ENCODE measurements around the gene TNC.

The TNC gene

DNA sequence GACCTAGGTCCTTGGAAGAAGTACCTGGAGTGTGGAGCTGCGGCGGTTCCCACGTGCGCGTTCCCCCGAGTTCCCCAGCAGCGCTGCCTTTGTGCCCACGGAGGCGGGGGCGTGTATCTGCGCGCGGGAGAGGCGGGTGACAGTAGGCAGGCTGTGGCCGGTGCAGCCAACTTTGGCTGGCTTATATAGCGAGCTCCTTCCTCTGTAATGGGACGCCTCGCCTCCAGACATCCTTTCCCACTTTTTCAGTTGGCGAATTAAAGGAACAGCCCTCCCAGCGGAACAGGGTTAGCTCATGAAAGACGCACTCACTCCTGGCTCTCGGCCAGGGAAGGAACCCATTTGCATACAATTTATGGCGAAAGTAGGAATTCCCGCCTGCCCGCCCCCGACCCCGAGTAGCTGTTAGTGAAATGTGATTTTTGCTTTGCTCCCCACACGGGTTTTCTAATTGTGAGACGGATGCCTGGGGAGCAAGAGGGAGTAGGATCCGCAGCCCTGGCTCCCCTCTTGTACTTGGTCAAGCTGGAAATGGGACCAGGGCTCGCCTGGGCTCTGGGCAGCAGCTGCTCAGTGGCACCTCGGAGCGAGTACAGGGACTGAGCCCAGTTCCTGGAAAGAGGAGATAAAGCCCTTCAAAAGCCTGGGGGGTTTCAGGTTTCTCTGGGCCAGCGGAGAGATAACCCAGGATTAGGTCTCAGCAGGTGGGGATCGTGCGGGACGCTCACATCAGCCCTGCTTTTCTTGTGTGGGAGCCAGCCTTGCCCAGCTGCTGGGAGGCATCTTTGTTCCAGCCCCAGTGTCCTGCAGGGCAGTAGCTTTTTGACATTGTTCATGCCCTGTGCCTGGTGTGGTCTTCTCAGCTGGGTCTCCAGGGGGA, at the start of gene TNC:
TNC (minus strand) TSS at position 159 of the 880 bp plus-strand sequence. CDS start 27,139 bp downstream, outside the sequence.
- Histone ChIP-seq H3K4me2 (ENCODE audit: low read depth, low read length) (no peak within 1 kb of the TSS), H3F3A (ENCODE audit: insufficient read depth, low read length) (no peaks in the 10 kb centered on the region), H3K4me1 (ENCODE audit: low read length) (peaks cover 10% of the 10 kb centered on the region; the same call in 1 of the 2 replicates), H3K9ac (ENCODE audit: low read length) (no peak within 1 kb of the TSS), H3K36me3 (replicated peaks; ENCODE audit: insufficient read depth, low read length) (no peaks in the 10 kb centered on the region), H3K79me2 (ENCODE audit: low read length) (no peaks in the 10 kb centered on the region), H3K27ac (ENCODE audit: low read length) (no peak within 1 kb of the TSS), H3K27me3 (replicated peaks; ENCODE audit: insufficient read depth, low read length) (no peaks in the 10 kb centered on the region), H2AFZ (ENCODE audit: low read length) (no peak within 1 kb of the TSS), H3K9me2 (replicated peaks; ENCODE audit: insufficient read depth, low read length) (no peaks in the 10 kb centered on the region), H3K9me3 (replicated peaks; ENCODE audit: insufficient read depth, low read length) (no peaks in the 10 kb centered on the region), H3K4me3 (ENCODE audit: low read length) (no peak within 1 kb of the TSS), H4K20me1 (ENCODE audit: insufficient read depth, low read length) (no peaks in the 10 kb centered on the region)
- TF ChIP-seq EZH2phosphoT487 (IDR thresholded peaks at IDR 0.05; ENCODE audit: low read length) (no peak), EZH2 (optimal IDR thresholded peaks at IDR 0.05; ENCODE audit: low read depth, low read length) (no peak)
- TF ChIP-seq, protein P1, sequence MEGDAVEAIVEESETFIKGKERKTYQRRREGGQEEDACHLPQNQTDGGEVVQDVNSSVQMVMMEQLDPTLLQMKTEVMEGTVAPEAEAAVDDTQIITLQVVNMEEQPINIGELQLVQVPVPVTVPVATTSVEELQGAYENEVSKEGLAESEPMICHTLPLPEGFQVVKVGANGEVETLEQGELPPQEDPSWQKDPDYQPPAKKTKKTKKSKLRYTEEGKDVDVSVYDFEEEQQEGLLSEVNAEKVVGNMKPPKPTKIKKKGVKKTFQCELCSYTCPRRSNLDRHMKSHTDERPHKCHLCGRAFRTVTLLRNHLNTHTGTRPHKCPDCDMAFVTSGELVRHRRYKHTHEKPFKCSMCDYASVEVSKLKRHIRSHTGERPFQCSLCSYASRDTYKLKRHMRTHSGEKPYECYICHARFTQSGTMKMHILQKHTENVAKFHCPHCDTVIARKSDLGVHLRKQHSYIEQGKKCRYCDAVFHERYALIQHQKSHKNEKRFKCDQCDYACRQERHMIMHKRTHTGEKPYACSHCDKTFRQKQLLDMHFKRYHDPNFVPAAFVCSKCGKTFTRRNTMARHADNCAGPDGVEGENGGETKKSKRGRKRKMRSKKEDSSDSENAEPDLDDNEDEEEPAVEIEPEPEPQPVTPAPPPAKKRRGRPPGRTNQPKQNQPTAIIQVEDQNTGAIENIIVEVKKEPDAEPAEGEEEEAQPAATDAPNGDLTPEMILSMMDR (IDR thresholded peaks at IDR 0.05; ENCODE audit: low read length): no peak
- no peak for DNase-seq

DNA sequence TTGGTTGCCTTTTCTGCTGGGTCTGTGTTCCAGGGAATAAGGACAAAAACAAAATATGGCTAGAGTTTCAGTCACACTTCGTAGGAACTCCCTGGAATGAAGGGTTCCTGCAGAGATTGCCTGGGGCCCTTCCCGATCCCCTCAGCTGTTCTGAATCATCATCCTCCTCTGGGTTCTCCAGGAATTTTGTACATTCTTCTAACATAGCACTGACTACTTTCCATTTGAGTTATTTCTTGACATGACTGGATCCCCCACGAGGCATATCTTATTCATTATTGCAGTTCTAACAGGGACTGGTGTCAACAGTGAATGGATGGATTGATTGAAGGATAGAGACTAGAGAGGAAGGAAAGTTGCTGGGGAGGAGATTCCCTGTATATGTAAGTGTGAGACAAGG, 49.2 kb upstream of the TNC start:
- H3K4me1 ChIP-seq (ENCODE audit: low read length): peaks cover 27% of the 10 kb centered on the region
- no peak overlapping the region for H3K4me2 ChIP-seq (ENCODE audit: low read depth, low read length)
- H3K27ac ChIP-seq (ENCODE audit: low read length): no peak overlapping the region
- no peak overlapping the region for H3K4me3 ChIP-seq (ENCODE audit: low read length)
- TF ChIP-seq EZH2phosphoT487 (IDR thresholded peaks at IDR 0.05; ENCODE audit: low read length) (no peak), EZH2 (optimal IDR thresholded peaks at IDR 0.05; ENCODE audit: low read depth, low read length) (no peak)
- TF ChIP-seq, protein P1 (IDR thresholded peaks at IDR 0.05; ENCODE audit: low read length): no peak
- no peak for DNase-seq
- H3K27me3 ChIP-seq (replicated peaks; ENCODE audit: insufficient read depth, low read length): no peaks in the 10 kb centered on the region
- no peaks in the 10 kb centered on the region for H3K9me3 ChIP-seq (replicated peaks; ENCODE audit: insufficient read depth, low read length)
- no peak overlapping the region for H2AFZ ChIP-seq (ENCODE audit: low read length)
- no peaks in the 10 kb centered on the region for H3K79me2 ChIP-seq (ENCODE audit: low read length)
- no peak overlapping the region for H3K9ac ChIP-seq (ENCODE audit: low read length)
- no peaks in the 10 kb centered on the region for H3K36me3 ChIP-seq (replicated peaks; ENCODE audit: insufficient read depth, low read length)
- peaks cover 7% of the 10 kb centered on the region for H3F3A ChIP-seq (ENCODE audit: insufficient read depth, low read length)
- no peaks in the 10 kb centered on the region for H4K20me1 ChIP-seq (ENCODE audit: insufficient read depth, low read length)
- H3K9me2 ChIP-seq (replicated peaks; ENCODE audit: insufficient read depth, low read length): no peaks in the 10 kb centered on the region

DNA sequence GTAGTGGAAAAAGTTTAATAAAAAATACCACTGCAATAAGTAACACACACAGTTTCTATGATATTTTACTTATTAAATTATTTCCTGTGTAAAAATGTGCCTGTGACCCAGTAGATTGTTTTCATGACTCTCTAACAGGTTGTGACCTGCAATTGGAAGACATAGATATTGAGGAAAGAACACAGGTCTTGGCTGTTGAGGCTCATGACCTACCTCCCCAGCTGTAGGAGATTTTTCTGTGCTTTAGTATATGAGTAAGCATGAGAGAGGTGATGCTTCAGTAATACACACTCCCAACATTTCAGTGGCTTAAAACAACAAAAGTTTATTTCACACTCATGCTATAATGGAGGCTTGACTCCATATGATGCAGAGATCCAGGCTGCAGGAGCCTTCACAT, 47.3 kb upstream of the TNC start:
- H3F3A ChIP-seq (ENCODE audit: insufficient read depth, low read length): peaks cover 7% of the 10 kb centered on the region
- TF ChIP-seq, protein P1 (IDR thresholded peaks at IDR 0.05; ENCODE audit: low read length): no peak
- TF ChIP-seq EZH2phosphoT487 (IDR thresholded peaks at IDR 0.05; ENCODE audit: low read length): no peak
- TF ChIP-seq EZH2 (optimal IDR thresholded peaks at IDR 0.05; ENCODE audit: low read depth, low read length): no peak
- no peak overlapping the region for H3K9ac ChIP-seq (ENCODE audit: low read length)
- H2AFZ ChIP-seq (ENCODE audit: low read length): no peak overlapping the region
- H3K27ac ChIP-seq (ENCODE audit: low read length): no peak overlapping the region
- no peaks in the 10 kb centered on the region for H3K36me3 ChIP-seq (replicated peaks; ENCODE audit: insufficient read depth, low read length)
- no peaks in the 10 kb centered on the region for H3K79me2 ChIP-seq (ENCODE audit: low read length)
- H3K9me3 ChIP-seq (replicated peaks; ENCODE audit: insufficient read depth, low read length): no peaks in the 10 kb centered on the region
- H3K4me1 ChIP-seq (ENCODE audit: low read length): peaks cover 27% of the 10 kb centered on the region
- DNase-seq: no peak
- no peaks in the 10 kb centered on the region for H3K9me2 ChIP-seq (replicated peaks; ENCODE audit: insufficient read depth, low read length)
- no peak overlapping the region for H3K4me2 ChIP-seq (ENCODE audit: low read depth, low read length)
- H4K20me1 ChIP-seq (ENCODE audit: insufficient read depth, low read length): no peaks in the 10 kb centered on the region
- H3K4me3 ChIP-seq (ENCODE audit: low read length): no peak overlapping the region
- H3K27me3 ChIP-seq (replicated peaks; ENCODE audit: insufficient read depth, low read length): no peaks in the 10 kb centered on the region
